GM12891 (cell line): ENCODE results near the gene HERPUD1.
A peak's percentile ranks its signal among the peaks of the same experiment; 100 is the strongest.

Experiments used
- DNase-seq: peaks from one replicate; pipeline ENCODE4 v3.0.0; 2011; ENCODE audit warnings: low spot score; ENCODE audit not compliant: insufficient read length
- FAIRE-seq: peaks from 2 replicates; lab custom pipeline; 2011; peaks lifted over from hg19 to GRCh38; lab: Jason Lieb, UNC
- PAX5 ChIP-seq: IDR thresholded peaks from 2 replicates; pipeline ENCODE4 v1.6.1; 2011; ENCODE audit warnings: low read length, moderate library complexity, mild to moderate bottlenecking; ENCODE audit not compliant: insufficient read depth, severe bottlenecking
- POLR2A ChIP-seq: IDR thresholded peaks from 2 replicates; pipeline ENCODE4 v1.6.1; 2011; ENCODE audit warnings: low read depth, low read length, control low read depth
- POLR2AphosphoS5 ChIP-seq: IDR thresholded peaks from 2 replicates; pipeline ENCODE4 v1.6.1; 2011; ENCODE audit warnings: low read depth, low read length, control low read depth
- POU2F2 ChIP-seq: IDR thresholded peaks from 2 replicates; pipeline ENCODE4 v1.6.1; 2011; ENCODE audit warnings: low read depth, mild to moderate bottlenecking, control low read depth, low read length, moderate library complexity
- SPI1 ChIP-seq: IDR thresholded peaks from 2 replicates; pipeline ENCODE4 v1.6.1; 2011; ENCODE audit warnings: low read depth, low read length, control low read depth
- TAF1 ChIP-seq: IDR thresholded peaks from 2 replicates; pipeline ENCODE4 v1.6.1; 2011; ENCODE audit warnings: low read depth, low read length, control low read depth

HERPUD1 gene

GRCh38 chr16:56977823-56978430, 46.0 kb downstream of the HERPUD1 start:
- DNase-seq (no peak), FAIRE-seq (no peak)
- no peak for TF ChIP-seq PAX5
- TF ChIP-seq POLR2A: no peak
- no peak for TF ChIP-seq POLR2AphosphoS5
- no peak for TF ChIP-seq SPI1
- TF ChIP-seq POU2F2: no peak
- TF ChIP-seq TAF1: no peak

GRCh38 chr16:56980201-56980535, 48.2 kb downstream of the HERPUD1 start:
- no peak for FAIRE-seq

GRCh38 chr16:56980792-56981724, 49.1 kb downstream of the HERPUD1 start:
- FAIRE-seq (no peak), DNase-seq (no peak)
- TF ChIP-seq TAF1: no peak
- no peak for TF ChIP-seq POU2F2
- TF ChIP-seq SPI1: no peak
- TF ChIP-seq PAX5: no peak
- no peak for TF ChIP-seq POLR2AphosphoS5
- TF ChIP-seq POLR2A: no peak

More at GRCh38 chr16:56980201-56980535, 48.2 kb downstream of the HERPUD1 start:
- TF ChIP-seq POLR2A (no peak), POLR2AphosphoS5 (no peak), PAX5 (no peak), POU2F2 (no peak), SPI1 (no peak), TAF1 (no peak)
- no peak for DNase-seq

- no peak for TF ChIP-seq SPI1
- TF ChIP-seq PAX5: no peak
- no peak for TF ChIP-seq TAF1
- TF ChIP-seq POLR2A: no peak
- no peak for TF ChIP-seq POLR2AphosphoS5
- no peak for TF ChIP-seq POU2F2
- FAIRE-seq (no peak), DNase-seq (no peak)
Observed at GRCh38 chr16:56981729-56982271, 49.9 kb downstream of the HERPUD1 start.

- no peak for DNase-seq
- peak; percentile 31 for FAIRE-seq
- TF ChIP-seq PAX5 (no peak), SPI1 (no peak), POLR2A (no peak), POU2F2 (no peak), TAF1 (no peak), POLR2AphosphoS5 (no peak)
Observed at GRCh38 chr16:56982695-56983094, 50.8 kb downstream of the HERPUD1 start.

- DNase-seq (no peak), FAIRE-seq (no peak)
- TF ChIP-seq POU2F2: no peak
- TF ChIP-seq POLR2A: no peak
- TF ChIP-seq POLR2AphosphoS5: no peak
- no peak for TF ChIP-seq SPI1
- TF ChIP-seq TAF1: no peak
- TF ChIP-seq PAX5: no peak
Observed at GRCh38 chr16:56983211-56983751, 51.3 kb downstream of the HERPUD1 start.

GRCh38 chr16:56984639-56985038, 52.7 kb downstream of the HERPUD1 start:
- FAIRE-seq: peak; percentile 13
- DNase-seq: no peak
- TF ChIP-seq POU2F2 (no peak), SPI1 (no peak), POLR2A (no peak), PAX5 (no peak), POLR2AphosphoS5 (no peak)

GRCh38 chr16:56985288-56985961, 53.5 kb downstream of the HERPUD1 start:
- no peak for TF ChIP-seq PAX5
- no peak for TF ChIP-seq POLR2A
- no peak for TF ChIP-seq POLR2AphosphoS5
- no peak for TF ChIP-seq SPI1
- TF ChIP-seq TAF1: no peak
- TF ChIP-seq POU2F2: no peak
- no peak for DNase-seq
- no peak for FAIRE-seq
